HL-60 (cell line): ENCODE data around the gene MYO16.

Source experiments
- CTCF ChIP-seq: IDR thresholded peaks from one replicate; pipeline ENCODE4 v1.5.1; 2011; ENCODE audit warnings: low read length, control low read depth, inconsistent platforms; ENCODE audit not compliant: insufficient read depth
- POLR2AphosphoS5 ChIP-seq: IDR thresholded peaks from 2 replicates; pipeline ENCODE4 v1.6.1; 2012; ENCODE audit warnings: low read depth

- TF ChIP-seq CTCF = no peak
- no peak for TF ChIP-seq POLR2AphosphoS5
These were observed 582.2 kb downstream of the MYO16 start for GRCh38 chr13:109211616-109212015.
